HG03196 (cell line): ENCODE data around the gene TOR4A.
A peak's percentile ranks its signal among the peaks of the same experiment; 100 is the strongest.
"Not testable (repeated sequence)": the region's sequence is repeated elsewhere in the genome, so short reads cannot be mapped to it uniquely, and the experiment has no call there.

Experiments
- ATAC-seq: cut with Tn5 transposase; IDR thresholded peaks from one replicate; pipeline ENCODE4 v1.9.1; 2021; ENCODE audit not compliant: unreplicated experiment

Gene TOR4A

GRCh38 chr9:137237759-137238726 is 39.5 kb upstream of the TOR4A start:
- ATAC-seq = no peak

- not testable (repeated sequence) for ATAC-seq
These were observed 37.9 kb upstream of the TOR4A start for GRCh38 chr9:137239541-137240200.

GRCh38 chr9:137240318-137240840 is 37.1 kb upstream of the TOR4A start:
- ATAC-seq = peak; percentile 21

- ATAC-seq = peak; percentile 69
These were observed 36.6 kb upstream of the TOR4A start, which contains the start of gene TUBB4B for GRCh38 chr9:137240841-137241489. Gene TUBB4B (plus strand): TSS chr9:137241287. CDS start chr9:137241361, 74 bp downstream.

GRCh38 chr9:137241490-137242268 is 35.8 kb upstream of the TOR4A start:
- ATAC-seq = peak; percentile 6

- ATAC-seq = no peak
These were observed 35.0 kb upstream of the TOR4A start for GRCh38 chr9:137242269-137243203.

GRCh38 chr9:137243266-137243625 is 34.3 kb upstream of the TOR4A start:
- ATAC-seq = not testable (repeated sequence)

GRCh38 chr9:137243626-137244485 is 33.7 kb upstream of the TOR4A start:
- ATAC-seq = no peak

GRCh38 chr9:137244486-137245449 is 32.8 kb upstream of the TOR4A start:
- no peak for ATAC-seq

- no peak for ATAC-seq
These were observed 31.8 kb upstream of the TOR4A start for GRCh38 chr9:137245450-137246421.

GRCh38 chr9:137247135-137247915 is 30.2 kb upstream of the TOR4A start:
- ATAC-seq = no peak

GRCh38 chr9:137247916-137248175 is 29.7 kb upstream of the TOR4A start:
- no peak for ATAC-seq

- ATAC-seq = no peak
These were observed 27.0 kb upstream of the TOR4A start for GRCh38 chr9:137250329-137251193.

GRCh38 chr9:137251194-137251461 is 26.4 kb upstream of the TOR4A start, which contains the start of gene STPG3:
Gene STPG3 (plus strand): TSS chr9:137251286. CDS start chr9:137251287, 1 bp downstream.
- no peak for ATAC-seq
